Measurements from ENCODE around the gene AP1S1. TPM values are rescaled to one million over a fixed set of nuclear protein-coding genes. Genes with fewer than 3 reads are reported as not detected.

The AP1S1 gene
- polyA plus RNA-seq, 1 donor (not counting 4 experiments of a cell fraction or from before 2014, with no cell fraction given), result 279 TPM

- dilution Hi-C loops (cut with MboI; ENCODE audit: extremely low pct_ligation_motif_present, low sequenced_read_pairs), result no loop called here
- Histone ChIP-seq H3K79me2 (ENCODE audit: control insufficient read depth, insufficient read depth, low read length) (peaks cover 17% of the 10 kb centered on the region), H3K4me1 (ENCODE audit: control insufficient read depth, extremely low read depth, insufficient read depth, low read length) (peaks cover 40% of the 10 kb centered on the region)
These were observed 26.7 kb upstream of the AP1S1 start for GRCh38 chr7:101127460-101128039.

GRCh38 chr7:101128040-101128834 lies 26.0 kb upstream of the AP1S1 start:
- Histone ChIP-seq H3K9me1 (ENCODE audit: control insufficient read depth, extremely low read depth, insufficient read depth, low read length) (peaks cover 2% of the 10 kb centered on the region), H3K79me2 (ENCODE audit: control insufficient read depth, insufficient read depth, low read length) (peaks cover 17% of the 10 kb centered on the region), H3K27me3 (ENCODE audit: control insufficient read depth, extremely low read depth, insufficient read depth, low read length) (no peaks in the 10 kb centered on the region), H3K4me1 (ENCODE audit: control insufficient read depth, extremely low read depth, insufficient read depth, low read length) (peaks cover 37% of the 10 kb centered on the region), H3K36me3 (ENCODE audit: control insufficient read depth in 2 of 2, extremely low read depth in 1 of 2, insufficient read depth in 2 of 2, low read length in 2 of 2) (peaks cover 19 to 33% of the 10 kb centered on the region in 2 experiments), H3K9ac (ENCODE audit: control insufficient read depth, extremely low read depth, insufficient read depth, low read length) (peak overlapping the region; percentile 83), H3K4me3 (ENCODE audit: control insufficient read depth in 2 of 3, extremely low read depth in 1 of 3, insufficient read depth in 2 of 3, low read depth in 1 of 3, low read length in 3 of 3) (peak overlapping the region; percentile 45 to 86 (median 78)), H2AFZ (ENCODE audit: control insufficient read depth, low read length) (no peak overlapping the region), H3K27ac (ENCODE audit: control insufficient read depth, insufficient read depth, low read length) (peak overlapping the region; percentile 88), H3K9me3 (ENCODE audit: control insufficient read depth, low read depth, low read length) (no peaks in the 10 kb centered on the region), H4K20me1 (ENCODE audit: control insufficient read depth, extremely low read depth, insufficient read depth, low read length) (peaks cover 5% of the 10 kb centered on the region), H3K4me2 (ENCODE audit: control insufficient read depth, extremely low read depth, insufficient read depth, low read depth, low read length) (peak overlapping the region; percentile 93)
- dilution Hi-C loops (cut with MboI; ENCODE audit: extremely low pct_ligation_motif_present, low sequenced_read_pairs), result no loop called here
- TF ChIP-seq CTCF (optimal IDR thresholded peaks at IDR 0.05 in 1 of 3, IDR thresholded peaks at IDR 0.05 in 1 of 3, conservative IDR thresholded peaks at IDR 0.05 in 1 of 3; ENCODE audit: extremely low read depth in 1 of 3, insufficient read depth in 2 of 3, low read length in 3 of 3) (no peak), EZH2 (IDR thresholded peaks at IDR 0.05; ENCODE audit: low read length) (no peak)
- FAIRE-seq (no peak), DNase-seq (ENCODE audit: low read depth, low spot score) (no peak)

More at GRCh38 chr7:101127460-101128039, 26.7 kb upstream of the AP1S1 start:
- FAIRE-seq, result no peak
- TF ChIP-seq EZH2 (IDR thresholded peaks at IDR 0.05; ENCODE audit: low read length), result no peak
- TF ChIP-seq CTCF (optimal IDR thresholded peaks at IDR 0.05 in 1 of 3, IDR thresholded peaks at IDR 0.05 in 1 of 3, conservative IDR thresholded peaks at IDR 0.05 in 1 of 3; ENCODE audit: extremely low read depth in 1 of 3, insufficient read depth in 2 of 3, low read length in 3 of 3), result no peak
- Histone ChIP-seq H3K4me3 (ENCODE audit: control insufficient read depth in 2 of 3, extremely low read depth in 1 of 3, insufficient read depth in 2 of 3, low read depth in 1 of 3, low read length in 3 of 3) (peak overlapping the region; percentile 45 to 86 (median 78)), H3K36me3 (ENCODE audit: control insufficient read depth in 2 of 2, extremely low read depth in 1 of 2, insufficient read depth in 2 of 2, low read length in 2 of 2) (peaks cover 16 to 33% of the 10 kb centered on the region in 2 experiments), H3K9me3 (ENCODE audit: control insufficient read depth, low read depth, low read length) (no peaks in the 10 kb centered on the region), H3K9me1 (ENCODE audit: control insufficient read depth, extremely low read depth, insufficient read depth, low read length) (peaks cover 2% of the 10 kb centered on the region), H4K20me1 (ENCODE audit: control insufficient read depth, extremely low read depth, insufficient read depth, low read length) (peaks cover 5% of the 10 kb centered on the region), H2AFZ (ENCODE audit: control insufficient read depth, low read length) (no peak overlapping the region), H3K4me2 (ENCODE audit: control insufficient read depth, extremely low read depth, insufficient read depth, low read depth, low read length) (peak overlapping the region; percentile 93), H3K27ac (ENCODE audit: control insufficient read depth, insufficient read depth, low read length) (peak overlapping the region; percentile 88), H3K9ac (ENCODE audit: control insufficient read depth, extremely low read depth, insufficient read depth, low read length) (peak overlapping the region; percentile 83), H3K27me3 (ENCODE audit: control insufficient read depth, extremely low read depth, insufficient read depth, low read length) (no peaks in the 10 kb centered on the region)
- DNase-seq (ENCODE audit: low read depth, low spot score), result no peak

Measured in keratinocyte (primary cell).